WTC11 (cell line): ENCODE data around the gene MUC20. TPM values are rescaled to one million over a fixed set of nuclear protein-coding genes. Genes with fewer than 3 reads are reported as not detected.
"Not testable (repeated sequence)": the region's sequence is repeated elsewhere in the genome, so short reads cannot be mapped to it uniquely, and the experiment has no call there.

Source experiments
- ATAC-seq: fragments of 200-7000 bp; cut with Tn5 transposase; 2 replicates; pipeline ENCODE4 v1.10.0; 2021; ENCODE audit warnings: mild to moderate bottlenecking, moderate library complexity
- CTCF ChIA-PET: fragments of 300-600 bp; sonication (Branson Sonifier 250); formaldehyde crosslinking; loops from one replicate; lab custom pipeline; 2021; ENCODE audit warnings: antibody characterized with exemption; lab: Charles Lee
- POLR2A ChIA-PET: fragments of 350-600 bp; sonication (Branson Sonifier 250); formaldehyde crosslinking; loops from one replicate; lab custom pipeline; 2021; ENCODE audit warnings: antibody characterized with exemption; lab: Charles Lee
- DNase-seq: peaks from one replicate; pipeline ENCODE4 v3.0.0; 2021; ENCODE audit warnings: low spot score
- H3K27ac Mint-ChIP-seq: 2 replicates; pipeline ENCODE4 v1.8.0; 2021; ENCODE audit warnings: mixed read lengths
- H3K27me3 Mint-ChIP-seq: 2 replicates; pipeline ENCODE4 v1.8.0; 2021; ENCODE audit warnings: low read depth, mild to moderate bottlenecking, moderate library complexity, mixed read lengths
- H3K36me3 Mint-ChIP-seq: 2 replicates; pipeline ENCODE4 v1.8.0; 2021; ENCODE audit warnings: mixed read lengths
- H3K4me1 Mint-ChIP-seq: 2 replicates; pipeline ENCODE4 v1.8.0; 2022; ENCODE audit warnings: mixed read lengths
- H3K4me3 Mint-ChIP-seq: 2 replicates; pipeline ENCODE4 v1.8.0; 2021; ENCODE audit warnings: mild to moderate bottlenecking, moderate library complexity, mixed read lengths
- H3K9me3 Mint-ChIP-seq: 2 replicates; pipeline ENCODE4 v1.8.0; 2021; ENCODE audit warnings: mixed read lengths
- AR ChIP-seq: fragments of 250-450 bp; sonication (Bioruptor Pico); IDR thresholded peaks from 2 replicates; pipeline ENCODE4 v1.9.0; 2021; ENCODE audit warnings: mild to moderate bottlenecking
- CREB1 ChIP-seq: sonication (generic); formaldehyde crosslinking; IDR thresholded peaks from 2 replicates; pipeline ENCODE4 v1.8.0; 2023; ENCODE audit warnings: mild to moderate bottlenecking, missing genetic modification reagents
- EMX1 ChIP-seq: fragments of 250-450 bp; sonication (Bioruptor Pico); IDR thresholded peaks from 2 replicates; pipeline ENCODE4 v1.8.0; 2021; ENCODE audit warnings: mild to moderate bottlenecking
- FOXP1 ChIP-seq: sonication (generic); formaldehyde crosslinking; IDR thresholded peaks from 2 replicates; pipeline ENCODE4 v1.8.0; 2022; ENCODE audit warnings: missing genetic modification reagents, mild to moderate bottlenecking, moderate library complexity, borderline replicate concordance
- JAZF1 ChIP-seq: fragments of 250-450 bp; sonication (Bioruptor Pico); IDR thresholded peaks from 2 replicates; pipeline ENCODE4 v1.9.0; 2021; ENCODE audit warnings: moderate library complexity, mild to moderate bottlenecking, inconsistent platforms
- TEAD1 ChIP-seq: sonication (generic); formaldehyde crosslinking; IDR thresholded peaks from 2 replicates; pipeline ENCODE4 v1.8.0; 2022; ENCODE audit warnings: mild to moderate bottlenecking, missing genetic modification reagents
- ZBTB21 ChIP-seq: sonication (generic); formaldehyde crosslinking; IDR thresholded peaks from 2 replicates; pipeline ENCODE4 v1.8.1; 2023; ENCODE audit warnings: mild to moderate bottlenecking, missing genetic modification reagents, borderline replicate concordance
- ZNF121 ChIP-seq: sonication (generic); formaldehyde crosslinking; IDR thresholded peaks from 2 replicates; pipeline ENCODE4 v1.8.0; 2023; ENCODE audit warnings: missing genetic modification reagents
- ZNF317 ChIP-seq: sonication (generic); formaldehyde crosslinking; IDR thresholded peaks from 2 replicates; pipeline ENCODE4 v1.8.1; 2023; ENCODE audit warnings: low read depth, mild to moderate bottlenecking, moderate library complexity, missing genetic modification reagents, borderline replicate concordance
- ZNF423 ChIP-seq: fragments of 250-450 bp; sonication (Bioruptor Pico); IDR thresholded peaks from 2 replicates; pipeline ENCODE4 v2.1.2; 2022; ENCODE audit warnings: mild to moderate bottlenecking, moderate library complexity
- ZNF425 ChIP-seq: fragments of 250-450 bp; sonication (Bioruptor Pico); conservative IDR thresholded peaks from 2 replicates; pipeline ENCODE4 v1.9.0; 2021; ENCODE audit warnings: mild to moderate bottlenecking
- total RNA-seq: library from RNA; stranded (reverse); gene quantifications from 3 replicates; pipeline ENCODE4 v1.2.3, GENCODE V29; 2021
- TF ChIP-seq, protein P1 (sequence below): sonication (generic); formaldehyde crosslinking; IDR thresholded peaks from 2 replicates; pipeline ENCODE4 v1.8.1; 2023; ENCODE audit warnings: mild to moderate bottlenecking, moderate library complexity, missing genetic modification reagents
- TF ChIP-seq, protein P2 (sequence below): sonication (generic); formaldehyde crosslinking; IDR thresholded peaks from 2 replicates; pipeline ENCODE4 v1.8.0; 2023; ENCODE audit warnings: missing genetic modification reagents, mild to moderate bottlenecking, borderline replicate concordance
- TF ChIP-seq, protein P3 (sequence below): fragments of 200-600 bp; IDR thresholded peaks from 2 replicates; pipeline ENCODE4 v1.8.0; 2022; ENCODE audit warnings: antibody characterized with exemption

Gene MUC20
- total RNA-seq, 1 experiment from 2014 or later, result 0.77 TPM

- Mint-ChIP-seq H3K4me1 (no peaks in the 10 kb centered on the region), H3K4me3 (no peak overlapping the region), H3K27me3 (no peaks in the 10 kb centered on the region), H3K36me3 (peaks cover 2% of the 10 kb centered on the region; the same call in 1 of the 2 replicates), H3K27ac (no peak overlapping the region), H3K9me3 (peaks cover 4% of the 10 kb centered on the region)
- peak; percentile 59 for ATAC-seq
- TF ChIP-seq, protein P1, sequence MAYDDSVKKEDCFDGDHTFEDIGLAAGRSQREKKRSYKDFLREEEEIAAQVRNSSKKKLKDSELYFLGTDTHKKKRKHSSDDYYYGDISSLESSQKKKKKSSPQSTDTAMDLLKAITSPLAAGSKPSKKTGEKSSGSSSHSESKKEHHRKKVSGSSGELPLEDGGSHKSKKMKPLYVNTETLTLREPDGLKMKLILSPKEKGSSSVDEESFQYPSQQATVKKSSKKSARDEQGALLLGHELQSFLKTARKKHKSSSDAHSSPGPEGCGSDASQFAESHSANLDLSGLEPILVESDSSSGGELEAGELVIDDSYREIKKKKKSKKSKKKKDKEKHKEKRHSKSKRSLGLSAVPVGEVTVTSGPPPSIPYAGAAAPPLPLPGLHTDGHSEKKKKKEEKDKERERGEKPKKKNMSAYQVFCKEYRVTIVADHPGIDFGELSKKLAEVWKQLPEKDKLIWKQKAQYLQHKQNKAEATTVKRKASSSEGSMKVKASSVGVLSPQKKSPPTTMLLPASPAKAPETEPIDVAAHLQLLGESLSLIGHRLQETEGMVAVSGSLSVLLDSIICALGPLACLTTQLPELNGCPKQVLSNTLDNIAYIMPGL (CRISPR knock-in tag), result no peak
- TF ChIP-seq ZNF423 (CRISPR knock-in tag), result no peak
- TF ChIP-seq, protein P2, sequence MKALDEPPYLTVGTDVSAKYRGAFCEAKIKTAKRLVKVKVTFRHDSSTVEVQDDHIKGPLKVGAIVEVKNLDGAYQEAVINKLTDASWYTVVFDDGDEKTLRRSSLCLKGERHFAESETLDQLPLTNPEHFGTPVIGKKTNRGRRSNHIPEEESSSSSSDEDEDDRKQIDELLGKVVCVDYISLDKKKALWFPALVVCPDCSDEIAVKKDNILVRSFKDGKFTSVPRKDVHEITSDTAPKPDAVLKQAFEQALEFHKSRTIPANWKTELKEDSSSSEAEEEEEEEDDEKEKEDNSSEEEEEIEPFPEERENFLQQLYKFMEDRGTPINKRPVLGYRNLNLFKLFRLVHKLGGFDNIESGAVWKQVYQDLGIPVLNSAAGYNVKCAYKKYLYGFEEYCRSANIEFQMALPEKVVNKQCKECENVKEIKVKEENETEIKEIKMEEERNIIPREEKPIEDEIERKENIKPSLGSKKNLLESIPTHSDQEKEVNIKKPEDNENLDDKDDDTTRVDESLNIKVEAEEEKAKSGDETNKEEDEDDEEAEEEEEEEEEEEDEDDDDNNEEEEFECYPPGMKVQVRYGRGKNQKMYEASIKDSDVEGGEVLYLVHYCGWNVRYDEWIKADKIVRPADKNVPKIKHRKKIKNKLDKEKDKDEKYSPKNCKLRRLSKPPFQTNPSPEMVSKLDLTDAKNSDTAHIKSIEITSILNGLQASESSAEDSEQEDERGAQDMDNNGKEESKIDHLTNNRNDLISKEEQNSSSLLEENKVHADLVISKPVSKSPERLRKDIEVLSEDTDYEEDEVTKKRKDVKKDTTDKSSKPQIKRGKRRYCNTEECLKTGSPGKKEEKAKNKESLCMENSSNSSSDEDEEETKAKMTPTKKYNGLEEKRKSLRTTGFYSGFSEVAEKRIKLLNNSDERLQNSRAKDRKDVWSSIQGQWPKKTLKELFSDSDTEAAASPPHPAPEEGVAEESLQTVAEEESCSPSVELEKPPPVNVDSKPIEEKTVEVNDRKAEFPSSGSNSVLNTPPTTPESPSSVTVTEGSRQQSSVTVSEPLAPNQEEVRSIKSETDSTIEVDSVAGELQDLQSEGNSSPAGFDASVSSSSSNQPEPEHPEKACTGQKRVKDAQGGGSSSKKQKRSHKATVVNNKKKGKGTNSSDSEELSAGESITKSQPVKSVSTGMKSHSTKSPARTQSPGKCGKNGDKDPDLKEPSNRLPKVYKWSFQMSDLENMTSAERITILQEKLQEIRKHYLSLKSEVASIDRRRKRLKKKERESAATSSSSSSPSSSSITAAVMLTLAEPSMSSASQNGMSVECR (CRISPR knock-in tag), result no peak
- no peak for TF ChIP-seq JAZF1 (CRISPR knock-in tag)
- no peak for TF ChIP-seq TEAD1
- no peak for TF ChIP-seq EMX1 (CRISPR knock-in tag)
- TF ChIP-seq FOXP1 (CRISPR knock-in tag), result no peak
- no peak for TF ChIP-seq ZNF121 (CRISPR knock-in tag)
- TF ChIP-seq CREB1, result no peak
- DNase-seq, result no peak
- POLR2A ChIA-PET, result no interaction called here
- CTCF ChIA-PET, result interaction anchor here (0.6 to 1.0 kb wide), 3 partner anchors 32 to 215 kb away, joined by 3 read pairs; no protein-coding TSS in a partner anchor
These were observed 53.3 kb downstream of the MUC20 start for GRCh38 chr3:195773956-195774537.

DNA sequence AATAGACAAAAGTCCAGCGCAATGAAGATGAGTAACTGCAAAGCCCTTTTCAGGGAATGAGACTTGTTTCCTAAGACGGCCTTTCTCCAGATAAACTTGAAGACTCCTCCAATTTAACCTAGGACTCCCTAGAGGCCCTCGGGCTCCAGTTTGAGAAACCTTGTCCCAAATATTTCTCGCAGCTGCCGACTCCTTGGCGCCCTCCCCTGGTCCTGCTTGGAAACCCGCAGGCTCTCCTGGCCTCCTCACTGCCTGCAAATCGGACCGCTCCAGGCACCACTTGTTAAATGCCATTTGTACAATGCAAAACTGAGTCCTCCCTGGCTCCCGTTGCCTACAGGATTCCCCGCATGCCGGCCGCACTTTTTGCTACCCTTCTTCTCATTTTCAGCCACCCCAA, 54.1 kb downstream of the MUC20 start:
- no peaks in the 10 kb centered on the region for H3K27me3 Mint-ChIP-seq
- DNase-seq (peak; percentile 80), ATAC-seq (peak; percentile 86)

DNA sequence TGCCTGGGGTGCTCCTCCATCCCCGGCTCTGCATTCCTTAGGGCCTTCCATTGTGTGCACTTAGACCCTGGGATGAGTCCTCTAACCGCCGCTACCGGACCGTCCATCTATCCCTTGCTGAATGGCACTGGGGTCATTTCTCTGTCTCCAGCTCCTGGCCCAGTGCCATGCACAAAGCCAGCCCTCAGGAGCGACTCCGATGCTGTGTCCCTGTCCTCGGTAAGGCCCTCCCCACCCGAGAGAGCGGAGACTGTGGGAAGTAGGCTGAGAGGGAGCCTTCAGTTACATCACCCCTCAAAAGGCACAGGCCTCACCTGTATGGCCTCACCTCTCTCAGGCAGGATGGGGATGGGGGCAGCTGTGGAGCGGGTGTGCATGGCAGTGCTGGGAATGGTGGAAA, 57.2 kb downstream of the MUC20 start:
- Mint-ChIP-seq H3K4me3 (no peak overlapping the region), H3K36me3 (peaks cover 30% of the 10 kb centered on the region)
- no peak for TF ChIP-seq EMX1 (CRISPR knock-in tag)
- TF ChIP-seq ZBTB21, result no peak
- TF ChIP-seq AR (CRISPR knock-in tag), result no peak
- TF ChIP-seq ZNF317 (CRISPR knock-in tag), result no peak
- TF ChIP-seq ZNF425 (CRISPR knock-in tag), result no peak

More for the DNA sequence above, 54.1 kb downstream of the MUC20 start:
- H3K4me1 Mint-ChIP-seq, result no peaks in the 10 kb centered on the region
- H3K9me3 Mint-ChIP-seq, result peaks cover 12% of the 10 kb centered on the region
- peaks cover 11% of the 10 kb centered on the region; the same call in 1 of the 2 replicates for H3K36me3 Mint-ChIP-seq
- POLR2A ChIA-PET, result no interaction called here
- no peak overlapping the region for H3K4me3 Mint-ChIP-seq
- CTCF ChIA-PET, result interaction anchor here (0.6 to 1.0 kb wide), 3 partner anchors 31 to 216 kb away, joined by 3 read pairs; no protein-coding TSS in a partner anchor
- H3K27ac Mint-ChIP-seq, result no peak overlapping the region
- no peak for TF ChIP-seq EMX1 (CRISPR knock-in tag)
- TF ChIP-seq, protein P3, sequence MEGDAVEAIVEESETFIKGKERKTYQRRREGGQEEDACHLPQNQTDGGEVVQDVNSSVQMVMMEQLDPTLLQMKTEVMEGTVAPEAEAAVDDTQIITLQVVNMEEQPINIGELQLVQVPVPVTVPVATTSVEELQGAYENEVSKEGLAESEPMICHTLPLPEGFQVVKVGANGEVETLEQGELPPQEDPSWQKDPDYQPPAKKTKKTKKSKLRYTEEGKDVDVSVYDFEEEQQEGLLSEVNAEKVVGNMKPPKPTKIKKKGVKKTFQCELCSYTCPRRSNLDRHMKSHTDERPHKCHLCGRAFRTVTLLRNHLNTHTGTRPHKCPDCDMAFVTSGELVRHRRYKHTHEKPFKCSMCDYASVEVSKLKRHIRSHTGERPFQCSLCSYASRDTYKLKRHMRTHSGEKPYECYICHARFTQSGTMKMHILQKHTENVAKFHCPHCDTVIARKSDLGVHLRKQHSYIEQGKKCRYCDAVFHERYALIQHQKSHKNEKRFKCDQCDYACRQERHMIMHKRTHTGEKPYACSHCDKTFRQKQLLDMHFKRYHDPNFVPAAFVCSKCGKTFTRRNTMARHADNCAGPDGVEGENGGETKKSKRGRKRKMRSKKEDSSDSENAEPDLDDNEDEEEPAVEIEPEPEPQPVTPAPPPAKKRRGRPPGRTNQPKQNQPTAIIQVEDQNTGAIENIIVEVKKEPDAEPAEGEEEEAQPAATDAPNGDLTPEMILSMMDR, result peak; percentile 53; the same call in 1 of the 2 replicates

DNA sequence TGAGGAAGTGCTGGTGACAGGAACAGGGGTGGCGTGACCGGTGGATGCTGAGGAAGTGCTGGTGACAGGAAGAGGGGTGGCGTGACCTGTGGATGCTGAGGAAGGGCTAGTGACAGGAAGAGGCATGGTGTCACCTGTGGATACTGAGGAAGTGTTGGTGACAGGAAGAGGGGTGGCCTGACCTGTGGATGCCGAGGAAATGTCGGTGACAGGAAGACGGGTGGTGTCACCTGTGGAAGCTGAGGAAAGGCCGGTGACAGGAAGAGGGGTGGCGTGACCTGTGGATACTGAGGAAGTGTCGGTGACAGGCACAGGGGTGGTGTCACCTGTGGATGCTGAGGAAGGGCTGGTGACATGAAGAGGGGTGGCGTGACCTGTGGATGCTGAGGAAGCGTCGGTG, 60.5 kb downstream of the MUC20 start:
- H3K4me3 Mint-ChIP-seq, POLR2A ChIA-PET, DNase-seq, ATAC-seq, CTCF ChIA-PET, H3K27ac Mint-ChIP-seq, H3K4me1 Mint-ChIP-seq, H3K27me3 Mint-ChIP-seq: not testable (repeated sequence)
- H3K9me3 Mint-ChIP-seq, result peaks cover 47% of the 10 kb centered on the region
- H3K36me3 Mint-ChIP-seq, result peaks cover 46% of the 10 kb centered on the region

More for the DNA sequence above, 57.2 kb downstream of the MUC20 start:
- Mint-ChIP-seq H3K27ac (no peak overlapping the region), H3K9me3 (peaks cover 31% of the 10 kb centered on the region), H3K4me1 (no peaks in the 10 kb centered on the region), H3K27me3 (no peaks in the 10 kb centered on the region)
- DNase-seq (no peak), ATAC-seq (no peak)
- ChIA-PET CTCF (no interaction called here), POLR2A (no interaction called here)
